HCT116 (cell line): Measurements from ENCODE around the gene TRMT13. TPM values are rescaled to one million over a fixed set of nuclear protein-coding genes. Genes with fewer than 3 reads are reported as not detected.

Source experiments
- ATAC-seq: fragments of 200-7000 bp; cut with Tn5 transposase; 2 replicates; pipeline ENCODE4 v1.9.1; 2020; ENCODE audit warnings: mild to moderate bottlenecking, moderate library complexity
- BruUV-seq: library from RNA; stranded (reverse); fragments of 400-500 nt; replicated peaks from 2 replicates; lab custom pipeline; 2021; lab: Mats Ljungman, UMichigan
- CTCF ChIA-PET: fragments of 300-600 bp; sonication (Branson Sonifier 250); formaldehyde crosslinking; loops from one replicate; lab custom pipeline; 2021; ENCODE audit warnings: antibody characterized with exemption; lab: Charles Lee
- POLR2A ChIA-PET: fragments of 300-600, 350-600 bp; sonication (Branson Sonifier 250); formaldehyde crosslinking; loops from one replicate; lab custom pipeline; 2021; ENCODE audit warnings: antibody characterized with exemption; lab: Charles Lee
- RAD21 ChIA-PET, 2 experiments: fragments of 300-600 bp; sonication (Branson Sonifier 250); formaldehyde crosslinking; loops; one replicate each; lab custom pipeline; 2023; ENCODE audit warnings: low total read pairs in 2 of 2; ENCODE audit not compliant: uncharacterized antibody in 2 of 2, unreplicated experiment in 2 of 2, low non-redundant PET in 1 of 2; lab: Charles Lee
- DNase-seq: peaks from one replicate; pipeline ENCODE4 v3.0.0-alpha.2; 2010; ENCODE audit warnings: low read depth, low spot score
- H2AFZ ChIP-seq: fragments of 200-600 bp; shearing (Covaris generic), sonication (generic); 2 replicates; pipeline ENCODE4 v1.6.1; 2017; ENCODE audit warnings: low read depth, mixed run types, mixed read lengths, antibody characterized with exemption, low read length; ENCODE audit not compliant: poor library complexity, severe bottlenecking
- H3K27ac ChIP-seq: 2 replicates; pipeline ENCODE4 v1.5.1; 2012; ENCODE audit warnings: low read depth, low read length
- H3K27me3 ChIP-seq: fragments of 200-600 bp; sonication (generic); 2 replicates; pipeline ENCODE4 v1.6.1; 2016; ENCODE audit warnings: mixed run types, low read length, mixed read lengths; ENCODE audit not compliant: insufficient read depth
- H3K36me3 ChIP-seq, 2 experiments: fragments of 200-500 bp in 1 of 2; fragments of 200-600 bp in 1 of 2; sonication (Bioruptor generic) in 1 of 2; sonication (generic) in 1 of 2; 2 replicates each; pipeline versions ENCODE4 v1.5.1 to v1.6.1; 2014 to 2016; ENCODE audit warnings: low read length in 2 of 2, inconsistent platforms in 1 of 2, mixed read lengths in 1 of 2, mixed run types in 1 of 2; ENCODE audit not compliant: insufficient read depth in 2 of 2, control insufficient read depth in 1 of 2
- H3K4me1 ChIP-seq, 2 experiments: fragments of 200-600 bp in 1 of 2; sonication (generic) in 1 of 2; 2 replicates each; pipeline versions ENCODE4 v1.5.1 to v1.6.1; 2012 to 2017; ENCODE audit warnings: low read length in 2 of 2, inconsistent platforms in 1 of 2, mild to moderate bottlenecking in 1 of 2, mixed read lengths in 1 of 2, mixed run types in 1 of 2, moderate library complexity in 1 of 2; ENCODE audit not compliant: insufficient read depth in 2 of 2, control insufficient read depth in 1 of 2
- H3K4me2 ChIP-seq: fragments of 200-600 bp; sonication (generic); 2 replicates; pipeline ENCODE4 v1.6.1; 2017; ENCODE audit warnings: mixed run types, low read length, mixed read lengths
- H3K4me3 ChIP-seq, 2 experiments: fragments of 200-600 bp in 1 of 2; sonication (generic) in 1 of 2; replicated peaks in 1 of 2; 2 replicates each; pipeline ENCODE4 v1.5.1; 2011 to 2016; ENCODE audit warnings: low read length in 2 of 2, control low read depth in 1 of 2, low read depth in 1 of 2, mild to moderate bottlenecking in 1 of 2, mixed read lengths in 1 of 2, mixed run types in 1 of 2
- H3K79me2 ChIP-seq: fragments of 200-600 bp; sonication (generic); 2 replicates; pipeline ENCODE4 v1.6.1; 2017; ENCODE audit warnings: mild to moderate bottlenecking, mixed run types, low read length, moderate library complexity, mixed read lengths; ENCODE audit not compliant: insufficient read depth
- H3K9ac ChIP-seq: fragments of 200-600 bp; sonication (generic); 2 replicates; pipeline ENCODE4 v1.6.1; 2016; ENCODE audit warnings: low read length, mixed read lengths
- H3K9me2 ChIP-seq: fragments of 200-600 bp; sonication (generic), shearing (Covaris generic); 2 replicates; pipeline ENCODE4 v1.6.1; 2017; ENCODE audit warnings: mixed run types, mild to moderate bottlenecking, moderate library complexity; ENCODE audit not compliant: insufficient read depth
- H3K9me3 ChIP-seq, 2 experiments: fragments of 200-500 bp in 1 of 2; fragments of 200-600 bp in 1 of 2; sonication (Bioruptor generic) in 1 of 2; sonication (generic) in 1 of 2; 2 replicates each; pipeline ENCODE4 v1.6.1; 2014 to 2017; ENCODE audit warnings: low read length in 2 of 2, mixed read lengths in 2 of 2, inconsistent platforms in 1 of 2, low read depth in 1 of 2, mild to moderate bottlenecking in 1 of 2, mixed run types in 1 of 2, moderate library complexity in 1 of 2; ENCODE audit not compliant: control insufficient read depth in 1 of 2, insufficient read depth in 1 of 2
- H4K20me1 ChIP-seq: fragments of 200-600 bp; sonication (generic), shearing (Covaris generic); 2 replicates; pipeline ENCODE4 v1.6.1; 2017; ENCODE audit warnings: mixed run types, mild to moderate bottlenecking, moderate library complexity; ENCODE audit not compliant: insufficient read depth
- CBX3 ChIP-seq: IDR thresholded peaks from 2 replicates; pipeline ENCODE4 v1.6.1; 2012; ENCODE audit warnings: low read depth
- ELF1 ChIP-seq: IDR thresholded peaks from 2 replicates; pipeline ENCODE4 v1.6.1; 2012; ENCODE audit warnings: low read depth, borderline replicate concordance
- POLR2AphosphoS5 ChIP-seq: IDR thresholded peaks from 2 replicates; pipeline ENCODE4 v1.6.1; 2011; ENCODE audit warnings: mild to moderate bottlenecking, low read depth, low read length, moderate library complexity
- RAD21 ChIP-seq: IDR thresholded peaks from 2 replicates; pipeline ENCODE4 v1.6.1; 2012; ENCODE audit warnings: low read depth, mild to moderate bottlenecking
- SIN3A ChIP-seq: IDR thresholded peaks from 2 replicates; pipeline ENCODE4 v1.6.1; 2012; ENCODE audit warnings: low read depth
- YY1 ChIP-seq: IDR thresholded peaks from 2 replicates; pipeline ENCODE4 v1.6.1; 2011; ENCODE audit warnings: low read length, low read depth, moderate library complexity, mild to moderate bottlenecking; ENCODE audit not compliant: insufficient replicate concordance; ENCODE audit errors: extremely low read depth
- intact Hi-C: fragments of 100-400 bp; cut with micrococcal nuclease; formaldehyde crosslinking; loops from 2 replicates; pipeline ENCODE4 v1.10.0; 2022
- total RNA-seq: library from RNA; stranded (reverse); gene quantifications from one replicate; pipeline ENCODE4 v1.2.1, GENCODE V29; 2021; ENCODE audit not compliant: unreplicated experiment

TRMT13 gene
- total RNA-seq, 1 experiment from 2014 or later, result 13.2 TPM

- ChIA-PET CTCF (no interaction called here), RAD21 (no interaction called here), POLR2A (no interaction called here)
- no peaks in the 10 kb centered on the region for H3K9me2 ChIP-seq
- no peak for DNase-seq
- intact Hi-C loops, result loop anchor here (5.0 kb wide), 3 partner anchors 163 to 328 kb away; no protein-coding TSS in a partner anchor
- H3K27me3 ChIP-seq, result no peaks in the 10 kb centered on the region
- peaks cover 10 to 13% of the 10 kb centered on the region in 2 experiments for H3K36me3 ChIP-seq
- H3K27ac ChIP-seq, result no peak overlapping the region
- peaks cover 59% of the 10 kb centered on the region for H3K79me2 ChIP-seq
- BruUV-seq, result no TSS peak
- H3K4me3 ChIP-seq, result no peak overlapping the region
- ATAC-seq, result no peak
- no peak overlapping the region for H2AFZ ChIP-seq
- TF ChIP-seq RAD21 (0 out of 2 replicates have a peak, but pooled peaks have one; percentile 30), YY1 (no peak), POLR2AphosphoS5 (no peak)
- H4K20me1 ChIP-seq, result no peaks in the 10 kb centered on the region
- H3K9ac ChIP-seq, result no peak overlapping the region
- no peaks in the 10 kb centered on the region for H3K9me3 ChIP-seq
- H3K4me2 ChIP-seq, result peak overlapping the region; percentile 80; the same call in 1 of the 2 replicates
- peaks cover 14 to 18% of the 10 kb centered on the region in 2 experiments for H3K4me1 ChIP-seq
These were observed 1.9 kb downstream of the TRMT13 start for GRCh38 chr1:100134872-100135271.

GRCh38 chr1:100137602-100138001, 4.6 kb downstream of the TRMT13 start:
- intact Hi-C loops, result no loop called here
- Histone ChIP-seq H3K9ac (no peak overlapping the region), H2AFZ (no peak overlapping the region), H3K27ac (no peak overlapping the region), H3K27me3 (no peaks in the 10 kb centered on the region), H4K20me1 (no peaks in the 10 kb centered on the region), H3K9me2 (no peaks in the 10 kb centered on the region), H3K4me2 (no peak overlapping the region), H3K36me3 (peaks cover 20 to 32% of the 10 kb centered on the region in 2 experiments), H3K79me2 (peaks cover 31% of the 10 kb centered on the region), H3K4me3 (no peak overlapping the region), H3K9me3 (no peaks in the 10 kb centered on the region), H3K4me1 (peaks cover 4% of the 10 kb centered on the region in 2 experiments; a peak in 3 of 4 replicates)
- ChIA-PET POLR2A (no interaction called here), RAD21 (no interaction called here), CTCF (no interaction called here)
- DNase-seq (no peak), ATAC-seq (no peak)
- TF ChIP-seq CBX3 (no peak), POLR2AphosphoS5 (no peak), ELF1 (no peak), SIN3A (no peak)
- BruUV-seq, result no TSS peak
